GM12864 (cell line): ENCODE measurements around the gene ATOSB.

Experiments used
- DNase-seq: peaks from one replicate; pipeline ENCODE4 v3.0.0-alpha.2; 2011; ENCODE audit warnings: low read depth
- H3K4me3 ChIP-seq: 2 replicates; pipeline ENCODE4 v1.5.1; 2011; ENCODE audit warnings: mild to moderate bottlenecking, low read depth, low read length, control low read depth
- CTCF ChIP-seq: IDR thresholded peaks from 2 replicates; pipeline ENCODE4 v1.5.1; 2011; ENCODE audit warnings: low read depth, mild to moderate bottlenecking, moderate library complexity, low read length, control low read depth, inconsistent platforms; ENCODE audit errors: missing control alignments

Gene ATOSB

GRCh38 chr9:35112257-35113020 is 3.2 kb downstream of the ATOSB start:
- no peak overlapping the region for H3K4me3 ChIP-seq
- TF ChIP-seq CTCF, result no peak
- no peak for DNase-seq

- TF ChIP-seq CTCF, result no peak
- DNase-seq, result peak; percentile 94
- H3K4me3 ChIP-seq, result peak overlapping the region; percentile 56
Observed at GRCh38 chr9:35111001-35111933, 4.4 kb downstream of the ATOSB start.

- TF ChIP-seq CTCF, result no peak
- no peak for DNase-seq
- no peak overlapping the region for H3K4me3 ChIP-seq
Observed at GRCh38 chr9:35110327-35110761, 5.3 kb downstream of the ATOSB start.

GRCh38 chr9:35108946-35109575 is 6.6 kb downstream of the ATOSB start:
- H3K4me3 ChIP-seq, result no peak overlapping the region
- no peak for DNase-seq
- no peak for TF ChIP-seq CTCF

GRCh38 chr9:35108461-35108860 is 7.2 kb downstream of the ATOSB start:
- no peak overlapping the region for H3K4me3 ChIP-seq
- TF ChIP-seq CTCF, result no peak
- DNase-seq, result no peak

GRCh38 chr9:35107297-35108290 is 8.1 kb downstream of the ATOSB start:
- no peak for DNase-seq
- no peak for TF ChIP-seq CTCF
- no peak overlapping the region for H3K4me3 ChIP-seq
